IMR-90 (cell line): ENCODE data around the gene COL11A2. TPM values are rescaled to one million over a fixed set of nuclear protein-coding genes. Genes with fewer than 3 reads are reported as not detected.

ENCODE experiments used
- ATAC-seq: fragments of 200-7000 bp; cut with Tn5 transposase; 2 replicates; pipeline ENCODE4 v1.9.1; 2020; ENCODE audit warnings: low read depth, mild to moderate bottlenecking, moderate library complexity
- BruUV-seq: library from RNA; stranded (reverse); fragments of 400-500 nt; replicated peaks from 2 replicates; lab custom pipeline; 2021; lab: Mats Ljungman, UMichigan
- CTCF ChIA-PET: fragments of 300-600 bp; formaldehyde crosslinking; extraction: SDS; loops from one replicate; lab custom pipeline; 2021; ENCODE audit warnings: antibody characterized with exemption; lab: Yijun Ruan, JAX
- POLR2A ChIA-PET: fragments of 300-600 bp; sonication (Branson Sonifier 250); formaldehyde crosslinking; loops from one replicate; lab custom pipeline; 2022; ENCODE audit warnings: antibody characterized with exemption; ENCODE audit not compliant: unreplicated experiment; lab: Charles Lee
- DNase-seq: peaks from one replicate; pipeline ENCODE4 v3.0.0; 2013
- H2AFZ ChIP-seq: replicated peaks from 2 replicates; pipeline ENCODE3; 2013; ENCODE audit warnings: low read length, mild to moderate bottlenecking; ENCODE audit not compliant: poor library complexity
- H2AK5ac ChIP-seq: 2 replicates; pipeline ENCODE4 v1.6.1; 2013; ENCODE audit warnings: low read depth, low read length, inconsistent platforms
- H2AK9ac ChIP-seq: replicated peaks from 2 replicates; pipeline ENCODE3; 2013; ENCODE audit warnings: mild to moderate bottlenecking, low read depth, low read length, moderate library complexity; ENCODE audit not compliant: poor library complexity
- H2BK120ac ChIP-seq: 2 replicates; pipeline ENCODE4 v1.6.1; 2013; ENCODE audit warnings: low read depth, low read length, inconsistent platforms
- H2BK15ac ChIP-seq: 3 replicates; pipeline ENCODE4 v1.6.1; 2013; ENCODE audit warnings: low read depth, low read length, inconsistent platforms
- H2BK20ac ChIP-seq: 2 replicates; pipeline ENCODE4 v1.6.1; 2013; ENCODE audit warnings: low read depth, mild to moderate bottlenecking, inconsistent platforms, low read length, moderate library complexity
- H2BK5ac ChIP-seq: 2 replicates; pipeline ENCODE4 v1.6.1; 2013; ENCODE audit warnings: mild to moderate bottlenecking, low read depth, low read length, inconsistent platforms; ENCODE audit not compliant: poor library complexity, severe bottlenecking
- H3K14ac ChIP-seq: replicated peaks from 2 replicates; pipeline ENCODE4 v1.6.1; 2013; ENCODE audit warnings: low read depth, low read length, inconsistent platforms
- H3K18ac ChIP-seq: 2 replicates; pipeline ENCODE4 v1.6.1; 2013; ENCODE audit warnings: low read depth, low read length, control low read depth
- H3K23ac ChIP-seq: 2 replicates; pipeline ENCODE4 v1.6.1; 2013; ENCODE audit warnings: low read depth, low read length, inconsistent platforms
- H3K27ac ChIP-seq: 2 replicates; pipeline ENCODE4 v1.5.1; 2013; ENCODE audit warnings: mild to moderate bottlenecking, control low read depth, low read length; ENCODE audit not compliant: insufficient read depth
- H3K27me3 ChIP-seq: 2 replicates; pipeline ENCODE4 v1.6.1; 2013; ENCODE audit warnings: low read length; ENCODE audit not compliant: control insufficient read depth, insufficient read depth
- H3K36me3 ChIP-seq: 2 replicates; pipeline ENCODE4 v1.6.1; 2013; ENCODE audit warnings: low read length, mixed read lengths; ENCODE audit not compliant: control insufficient read depth, insufficient read depth
- H3K4ac ChIP-seq: 2 replicates; pipeline ENCODE4 v1.6.1; 2013; ENCODE audit warnings: low read depth, low read length, inconsistent platforms
- H3K4me1 ChIP-seq: 2 replicates; pipeline ENCODE4 v1.6.1; 2013; ENCODE audit warnings: low read length, mixed read lengths; ENCODE audit not compliant: control insufficient read depth, insufficient read depth
- H3K4me2 ChIP-seq: 2 replicates; pipeline ENCODE4 v1.6.1; 2013; ENCODE audit warnings: low read depth, mild to moderate bottlenecking, control low read depth, low read length, moderate library complexity
- H3K4me3 ChIP-seq: 2 replicates; pipeline ENCODE4 v1.5.1; 2013; ENCODE audit warnings: low read depth, mild to moderate bottlenecking, control low read depth, low read length, moderate library complexity; ENCODE audit not compliant: insufficient read depth
- H3K56ac ChIP-seq: 2 replicates; pipeline ENCODE4 v1.6.1; 2013; ENCODE audit warnings: low read length, inconsistent platforms; ENCODE audit not compliant: insufficient read depth; ENCODE audit errors: extremely low read depth
- H3K79me1 ChIP-seq, 2 experiments: 2 replicates each; pipeline ENCODE4 v1.6.1; 2013; ENCODE audit warnings: low read length in 2 of 2, inconsistent platforms in 1 of 2, low read depth in 1 of 2
- H3K9ac ChIP-seq: 2 replicates; pipeline ENCODE4 v1.6.1; 2013; ENCODE audit warnings: low read depth, low read length, control low read depth
- H3K9me1 ChIP-seq: 2 replicates; pipeline ENCODE4 v1.6.1; 2013; ENCODE audit warnings: low read length, inconsistent platforms; ENCODE audit not compliant: insufficient read depth
- H3K9me3 ChIP-seq: 2 replicates; pipeline ENCODE4 v1.6.1; 2013; ENCODE audit warnings: low read length; ENCODE audit not compliant: control insufficient read depth, insufficient read depth
- H4K20me1 ChIP-seq: 2 replicates; pipeline ENCODE4 v1.6.1; 2013; ENCODE audit warnings: low read length, inconsistent platforms; ENCODE audit not compliant: insufficient read depth
- H4K5ac ChIP-seq: 2 replicates; pipeline ENCODE4 v1.6.1; 2013; ENCODE audit warnings: mild to moderate bottlenecking, low read depth, low read length, control low read depth
- H4K8ac ChIP-seq, 2 experiments: 2 replicates each; pipeline ENCODE4 v1.6.1; 2013; ENCODE audit warnings: low read depth in 2 of 2, low read length in 2 of 2, control low read depth in 1 of 2, inconsistent platforms in 1 of 2
- H4K91ac ChIP-seq: 2 replicates; pipeline ENCODE4 v1.6.1; 2013; ENCODE audit warnings: low read depth, low read length, inconsistent platforms; ENCODE audit not compliant: insufficient read depth
- CHD1 ChIP-seq: IDR thresholded peaks from 2 replicates; pipeline ENCODE4 v1.6.1; 2012; ENCODE audit warnings: low read depth, low read length, improper control_type of control experiment
- FOS ChIP-seq: fragments of 150-350 bp; IDR thresholded peaks from 2 replicates; pipeline ENCODE4 v1.6.1; 2016; ENCODE audit warnings: low read depth, low read length
- NFE2L2 ChIP-seq: fragments of 150-350 bp; IDR thresholded peaks from 2 replicates; pipeline ENCODE4 v1.6.1; 2016; ENCODE audit warnings: low read depth, mild to moderate bottlenecking, low read length
- RCOR1 ChIP-seq: IDR thresholded peaks from 2 replicates; pipeline ENCODE4 v1.6.1; 2012; ENCODE audit warnings: mild to moderate bottlenecking, low read length, improper control_type of control experiment; ENCODE audit not compliant: insufficient replicate concordance
- SMC3 ChIP-seq: fragments of 150-350 bp; IDR thresholded peaks from 2 replicates; pipeline ENCODE4 v1.6.1; 2016; ENCODE audit warnings: low read depth, mild to moderate bottlenecking, antibody characterized with exemption, low read length, moderate library complexity
- WGBS, 2 experiments: methylation state at CpG; one replicate each; pipeline versions ENCODE4 v1.1.5 to v1.1.7; 2013; ENCODE audit warnings: missing lambda C conversion rate in 2 of 2; ENCODE audit not compliant: insufficient read length in 1 of 2; ENCODE audit errors: extremely low coverage in 2 of 2; 5-methylcytosine and 5-hydroxymethylcytosine counted together
- dilution Hi-C: fragments of 300-500 bp; cut with HindIII; formaldehyde crosslinking; loops from one replicate; pipeline ENCODE4 v1.14.3; 2018; ENCODE audit warnings: low sequenced_read_pairs; ENCODE audit not compliant: unreplicated experiment
- in situ Hi-C: fragments of 300-500 bp; cut with MboI; formaldehyde crosslinking; loops from 3 replicates; pipeline ENCODE4 v1.14.3; 2019; ENCODE audit warnings: low sequenced_read_pairs, inconsistent platforms, mixed read lengths
- intact Hi-C: fragments of 100-400 bp; cut with micrococcal nuclease; formaldehyde crosslinking; loops from 2 replicates; pipeline ENCODE4 v1.10.0; 2022
- polyA plus RNA-seq, 3 experiments: library from polyadenylated mRNA; depleted of rRNA; stranded (reverse); fragments of >200 nt; gene quantifications; 2 replicates each; pipeline ENCODE4 v1.2.3, GENCODE V29; 2012; ENCODE audit warnings: low replicate concordance in 1 of 3
- total RNA-seq: library from RNA; depleted of rRNA; stranded (reverse); fragments of >200 nt; gene quantifications from 2 replicates; pipeline ENCODE4 v1.2.3, GENCODE V29; 2012
- TF ChIP-seq, protein P1 (sequence below): fragments of 150-350 bp; IDR thresholded peaks from 2 replicates; pipeline ENCODE4 v1.6.1; 2016; ENCODE audit warnings: low read depth, mild to moderate bottlenecking, low read length, moderate library complexity, borderline replicate concordance

The COL11A2 gene
- total and polyA plus RNA-seq, 2 of the 4 experiments (the other 2 are of a cell fraction) = under 0.01 to 0.38 TPM

DNA sequence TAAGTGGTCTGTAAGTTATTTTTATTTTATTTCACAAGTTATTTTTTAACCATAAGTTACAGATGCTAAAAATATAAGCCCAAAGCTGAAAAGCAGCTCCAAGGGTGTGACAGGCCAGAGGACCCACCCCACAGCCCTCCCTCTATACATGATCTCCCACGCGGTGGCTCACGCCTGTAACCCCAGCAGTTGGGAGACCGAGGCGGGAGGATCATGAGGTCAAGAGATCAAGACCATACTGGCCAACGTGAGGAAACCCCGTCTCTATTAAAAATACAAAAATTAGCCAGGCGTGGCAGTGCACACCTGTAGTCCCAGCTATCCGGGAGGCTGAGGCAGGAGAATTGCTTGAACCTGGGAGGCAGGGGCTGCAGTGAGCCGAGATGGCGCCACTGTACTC lies 32.2 kb downstream of the COL11A2 start:
- intact Hi-C loops = no loop called here
- Histone ChIP-seq H3K36me3 (no peaks in the 10 kb centered on the region), H4K8ac (no peak overlapping the region), H3K4me3 (no peak overlapping the region), H3K56ac (no peak overlapping the region), H2AK5ac (no peak overlapping the region), H2BK120ac (no peak overlapping the region), H2BK5ac (no peak overlapping the region), H3K23ac (no peak overlapping the region), H2BK15ac (no peak overlapping the region), H4K5ac (no peak overlapping the region), H3K9me3 (no peaks in the 10 kb centered on the region), H4K20me1 (no peaks in the 10 kb centered on the region), H3K4me2 (no peak overlapping the region), H3K9me1 (peaks cover 5% of the 10 kb centered on the region; the same call in 1 of the 2 replicates), H3K79me1 (no peaks in the 10 kb centered on the region), H2AK9ac (no peak overlapping the region), H2BK20ac (no peak overlapping the region), H2AFZ (no peak overlapping the region), H3K9ac (no peak overlapping the region), H3K18ac (no peak overlapping the region), H3K14ac (no peak overlapping the region), H3K27me3 (peaks cover 4% of the 10 kb centered on the region), H3K4ac (no peak overlapping the region), H4K91ac (no peak overlapping the region), H3K4me1 (peaks cover 9% of the 10 kb centered on the region), H3K27ac (no peak overlapping the region)
- CTCF ChIA-PET = interaction anchor here (0.6 to 1.4 kb wide), 4 partner anchors 7 to 88 kb away, joined by 3 to 6 read pairs (median 4); no protein-coding TSS in a partner anchor
- DNase-seq (no peak), ATAC-seq (no peak)
- POLR2A ChIA-PET = no interaction called here
- in situ Hi-C loops = loop anchor here (5.0 to 10.0 kb wide), 2 partner anchors 87 to 145 kb away; no protein-coding TSS in a partner anchor
- no peak for TF ChIP-seq FOS
- no peak for TF ChIP-seq CHD1
- TF ChIP-seq, protein P1, sequence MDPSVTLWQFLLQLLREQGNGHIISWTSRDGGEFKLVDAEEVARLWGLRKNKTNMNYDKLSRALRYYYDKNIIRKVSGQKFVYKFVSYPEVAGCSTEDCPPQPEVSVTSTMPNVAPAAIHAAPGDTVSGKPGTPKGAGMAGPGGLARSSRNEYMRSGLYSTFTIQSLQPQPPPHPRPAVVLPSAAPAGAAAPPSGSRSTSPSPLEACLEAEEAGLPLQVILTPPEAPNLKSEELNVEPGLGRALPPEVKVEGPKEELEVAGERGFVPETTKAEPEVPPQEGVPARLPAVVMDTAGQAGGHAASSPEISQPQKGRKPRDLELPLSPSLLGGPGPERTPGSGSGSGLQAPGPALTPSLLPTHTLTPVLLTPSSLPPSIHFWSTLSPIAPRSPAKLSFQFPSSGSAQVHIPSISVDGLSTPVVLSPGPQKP = no peak
- no peak for TF ChIP-seq NFE2L2
- no peak for TF ChIP-seq RCOR1
- no peak for TF ChIP-seq SMC3
- dilution Hi-C loops = no loop called here
- WGBS, 2 experiments = 92% methylated on average over 6 of the region's 11 CpGs; no CpG with 5 or more reads in 1 of the 2 experiments
- no TSS peak for BruUV-seq
